ENCODE results near the gene CBLB. TPM values are rescaled to one million over a fixed set of nuclear protein-coding genes. Genes with fewer than 3 reads are reported as not detected.

CBLB gene
- total RNA-seq, 4 donors from 2014 or later: 154 to 177 (median 169) TPM

DNA sequence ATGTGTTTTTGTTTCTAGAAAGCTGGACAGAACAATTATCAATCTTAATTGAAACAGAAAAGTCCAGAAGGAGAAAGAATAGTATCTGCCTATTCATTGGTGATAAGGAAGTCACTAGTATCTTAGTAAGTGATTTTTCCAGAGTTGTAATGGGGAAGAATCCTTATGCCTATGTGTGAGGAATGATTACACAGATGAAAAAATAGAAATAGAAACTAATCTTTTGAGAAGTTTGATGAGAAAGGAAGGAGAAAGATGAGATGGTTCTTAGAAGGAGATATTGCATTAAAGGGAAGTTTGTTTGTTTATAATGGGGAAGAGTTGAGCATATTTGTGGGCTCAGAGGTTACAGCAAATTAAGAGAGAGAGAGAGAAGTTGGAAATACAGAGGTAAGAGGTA, 42.7 kb upstream of the CBLB start:
- Histone ChIP-seq H3K4me3 (no peak overlapping the region), H3K36me3 (no peaks in the 10 kb centered on the region), H3K9me3 (peaks cover 0 to 9% (median 3%) of the 10 kb centered on the region in 4 donors), H3K27ac (no peak overlapping the region), H3K4me1 (peaks cover 0 to 14% (median 3%) of the 10 kb centered on the region in 4 donors), H3K27me3 (no peaks in the 10 kb centered on the region)
- DNase-seq (ENCODE audit: low spot score in 2 of 2): no peak
- no peak for TF ChIP-seq POLR2A (IDR thresholded peaks at IDR 0.05)
- TF ChIP-seq, protein P1, sequence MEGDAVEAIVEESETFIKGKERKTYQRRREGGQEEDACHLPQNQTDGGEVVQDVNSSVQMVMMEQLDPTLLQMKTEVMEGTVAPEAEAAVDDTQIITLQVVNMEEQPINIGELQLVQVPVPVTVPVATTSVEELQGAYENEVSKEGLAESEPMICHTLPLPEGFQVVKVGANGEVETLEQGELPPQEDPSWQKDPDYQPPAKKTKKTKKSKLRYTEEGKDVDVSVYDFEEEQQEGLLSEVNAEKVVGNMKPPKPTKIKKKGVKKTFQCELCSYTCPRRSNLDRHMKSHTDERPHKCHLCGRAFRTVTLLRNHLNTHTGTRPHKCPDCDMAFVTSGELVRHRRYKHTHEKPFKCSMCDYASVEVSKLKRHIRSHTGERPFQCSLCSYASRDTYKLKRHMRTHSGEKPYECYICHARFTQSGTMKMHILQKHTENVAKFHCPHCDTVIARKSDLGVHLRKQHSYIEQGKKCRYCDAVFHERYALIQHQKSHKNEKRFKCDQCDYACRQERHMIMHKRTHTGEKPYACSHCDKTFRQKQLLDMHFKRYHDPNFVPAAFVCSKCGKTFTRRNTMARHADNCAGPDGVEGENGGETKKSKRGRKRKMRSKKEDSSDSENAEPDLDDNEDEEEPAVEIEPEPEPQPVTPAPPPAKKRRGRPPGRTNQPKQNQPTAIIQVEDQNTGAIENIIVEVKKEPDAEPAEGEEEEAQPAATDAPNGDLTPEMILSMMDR (IDR thresholded peaks at IDR 0.05): no peak
- no peak for TF ChIP-seq EP300 (IDR thresholded peaks at IDR 0.05)

DNA sequence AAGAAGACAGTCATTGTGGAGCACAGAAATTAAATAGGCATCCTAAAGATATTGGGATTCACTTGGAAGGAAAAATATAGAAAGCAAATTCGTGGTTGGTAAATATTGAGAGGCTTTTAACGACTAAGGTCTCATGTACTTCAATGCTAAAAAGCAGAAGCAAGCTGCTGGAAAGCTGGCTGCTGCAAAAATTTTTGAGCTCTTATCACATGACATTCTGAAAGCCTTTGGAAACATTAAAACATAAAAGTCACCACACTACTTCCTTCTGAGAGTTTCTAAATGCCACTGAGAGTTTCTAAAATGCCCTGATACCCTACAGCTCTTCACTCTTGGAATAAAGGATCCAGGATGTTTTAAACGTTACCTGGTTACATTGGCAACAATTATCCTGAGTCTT, 39.0 kb upstream of the CBLB start:
- H3K36me3 ChIP-seq: no peaks in the 10 kb centered on the region
- DNase-seq (ENCODE audit: low spot score in 2 of 2): no peak
- H3K27ac ChIP-seq: peak overlapping the region in 3 of 4 donors; percentile 9 to 90 (median 63)
- no peak overlapping the region for H3K4me3 ChIP-seq
- H3K4me1 ChIP-seq: peaks cover 0 to 34% (median 3%) of the 10 kb centered on the region in 4 donors
- H3K27me3 ChIP-seq: no peaks in the 10 kb centered on the region
- 53 to 59% methylated on average over 3 of the region's 3 CpGs for WGBS, 2 donors
- H3K9me3 ChIP-seq: no peaks in the 10 kb centered on the region
- TF ChIP-seq EP300 (IDR thresholded peaks at IDR 0.05): peak; percentile 34 to 52
- no peak for TF ChIP-seq POLR2A (IDR thresholded peaks at IDR 0.05)
- TF ChIP-seq, protein P1 (IDR thresholded peaks at IDR 0.05): no peak

DNA sequence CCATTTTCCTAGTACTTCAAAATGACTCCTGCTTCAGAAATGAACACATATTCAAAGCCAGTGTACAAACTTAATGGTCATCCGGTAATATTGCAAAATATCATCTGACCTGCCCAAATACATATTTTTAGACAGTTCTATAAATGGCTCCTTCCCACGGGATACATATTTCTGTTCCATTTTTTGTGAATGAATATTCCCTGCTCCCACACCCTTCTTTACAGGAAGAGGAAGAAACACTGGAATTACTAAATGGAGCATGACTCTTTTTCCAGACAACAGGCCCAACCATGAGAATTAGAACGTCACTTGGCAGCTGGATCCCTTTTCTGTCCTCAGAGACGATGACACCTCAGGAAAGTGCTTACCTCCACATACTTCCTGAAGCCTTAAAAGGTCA, 38.0 kb upstream of the CBLB start:
- no peak for TF ChIP-seq POLR2A (IDR thresholded peaks at IDR 0.05)
- TF ChIP-seq EP300 (IDR thresholded peaks at IDR 0.05): peak; percentile 95 to 96
- TF ChIP-seq, protein P1 (IDR thresholded peaks at IDR 0.05): no peak
- Histone ChIP-seq H3K36me3 (no peaks in the 10 kb centered on the region), H3K27me3 (no peaks in the 10 kb centered on the region), H3K9me3 (no peaks in the 10 kb centered on the region), H3K4me3 (no peak overlapping the region), H3K27ac (peak overlapping the region; percentile 21 to 90 (median 74)), H3K4me1 (peaks cover 0 to 34% (median 3%) of the 10 kb centered on the region in 4 donors)
- 30 to 37% methylated on average over 4 of the region's 4 CpGs for WGBS, 2 donors
- DNase-seq (ENCODE audit: low spot score in 2 of 2): peak in 1 of 2 donors; percentile 65

DNA sequence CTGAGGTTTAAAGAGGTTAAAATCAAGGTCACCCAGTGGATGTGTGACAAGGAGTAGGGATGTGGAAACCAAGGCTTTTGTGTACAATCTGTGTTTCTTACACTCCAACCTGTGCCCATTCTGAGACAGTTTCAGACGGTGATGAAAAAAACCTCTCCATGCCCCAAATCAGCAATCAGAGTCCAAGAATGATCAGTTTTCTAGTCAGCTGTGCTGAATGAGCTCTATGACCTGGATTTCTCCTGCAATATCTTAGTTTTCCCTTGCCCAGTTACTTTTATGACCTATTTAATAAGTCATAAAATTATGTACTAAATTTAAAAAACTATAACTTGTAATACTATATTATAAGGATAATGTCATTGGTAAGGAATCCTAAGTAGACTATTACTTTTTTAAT, 37.5 kb upstream of the CBLB start:
- WGBS, 2 donors: 54% methylated on average over 1 of the region's 1 CpG
- peaks cover 0 to 34% (median 3%) of the 10 kb centered on the region in 4 donors for H3K4me1 ChIP-seq
- no peak for DNase-seq (ENCODE audit: low spot score in 2 of 2)
- no peaks in the 10 kb centered on the region for H3K9me3 ChIP-seq
- H3K27ac ChIP-seq: peak overlapping the region; percentile 60 to 90 (median 77)
- no peak overlapping the region for H3K4me3 ChIP-seq
- no peaks in the 10 kb centered on the region for H3K27me3 ChIP-seq
- TF ChIP-seq, protein P1 (IDR thresholded peaks at IDR 0.05): no peak
- TF ChIP-seq EP300 (IDR thresholded peaks at IDR 0.05) (no peak), POLR2A (IDR thresholded peaks at IDR 0.05) (no peak)
- H3K36me3 ChIP-seq: no peaks in the 10 kb centered on the region

DNA sequence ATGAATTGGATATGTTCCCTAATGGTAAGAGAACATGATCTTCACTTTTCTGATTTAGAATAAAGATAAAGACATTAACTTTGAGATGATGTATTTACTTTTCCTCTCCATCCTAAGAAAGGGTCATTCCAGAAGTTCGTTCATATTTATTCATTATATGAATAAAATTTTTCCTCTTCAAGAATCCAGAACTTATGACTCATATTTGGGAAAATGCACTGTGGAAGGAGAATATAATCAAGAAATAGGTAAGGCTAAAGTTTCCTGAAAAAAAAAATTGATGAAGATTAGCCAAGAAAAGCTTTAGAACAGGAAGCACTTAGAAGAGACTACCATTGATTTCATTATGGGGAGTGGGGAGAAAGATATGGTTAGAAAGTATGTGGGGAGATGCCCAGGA, 36.5 kb upstream of the CBLB start:
- Histone ChIP-seq H3K4me1 (peaks cover 0 to 34% (median 3%) of the 10 kb centered on the region in 4 donors), H3K36me3 (no peaks in the 10 kb centered on the region), H3K9me3 (no peaks in the 10 kb centered on the region), H3K27ac (peak overlapping the region in 2 of 4 donors; percentile 89 to 90), H3K4me3 (no peak overlapping the region), H3K27me3 (no peaks in the 10 kb centered on the region)
- DNase-seq (ENCODE audit: low spot score in 2 of 2): no peak
- TF ChIP-seq EP300 (IDR thresholded peaks at IDR 0.05) (no peak), POLR2A (IDR thresholded peaks at IDR 0.05) (no peak)
- TF ChIP-seq, protein P1 (IDR thresholded peaks at IDR 0.05): no peak
- 57 to 62% methylated on average over 1 of the region's 1 CpG for WGBS, 2 donors

Measured in tibial nerve (tissue), 4 donors.